H1 (cell line): ENCODE data around the gene AGRN. TPM values are rescaled to one million over a fixed set of nuclear protein-coding genes. Genes with fewer than 3 reads are reported as not detected.

ENCODE experiments used
- CTCF ChIA-PET: fragments of 300-600 bp; sonication (Branson Sonifier 250); formaldehyde crosslinking; loops from one replicate; lab custom pipeline; 2021; ENCODE audit not compliant: partially characterized antibody; lab: Charles Lee
- POLR2A ChIA-PET: fragments of 300-600 bp; sonication (Branson Sonifier 250); formaldehyde crosslinking; loops from one replicate; lab custom pipeline; 2021; ENCODE audit warnings: inconsistent platforms; ENCODE audit not compliant: partially characterized antibody; lab: Charles Lee
- DNase-seq, 2 experiments: peaks; one replicate each; pipeline versions ENCODE4 v3.0.0 to v3.0.0-alpha.2; 2010 to 2022; ENCODE audit warnings: low spot score in 2 of 2, low read depth in 1 of 2, mixed read lengths in 1 of 2
- FAIRE-seq: peaks from 2 replicates; lab custom pipeline; 2011; peaks lifted over from hg19 to GRCh38; lab: Jason Lieb, UNC
- H2AFZ ChIP-seq: 2 replicates; pipeline ENCODE4 v1.8.1; 2012; ENCODE audit warnings: low read length, inconsistent platforms
- H2AK5ac ChIP-seq: 2 replicates; pipeline ENCODE4 v1.6.1; 2013; ENCODE audit warnings: low read depth, low read length
- H2BK120ac ChIP-seq: replicated peaks from 2 replicates; pipeline ENCODE3; 2013; ENCODE audit warnings: low read depth, low read length, inconsistent platforms
- H2BK12ac ChIP-seq: 2 replicates; pipeline ENCODE4 v1.6.1; 2013; ENCODE audit warnings: low read depth, low read length
- H2BK15ac ChIP-seq: 2 replicates; pipeline ENCODE4 v1.6.1; 2013; ENCODE audit warnings: low read length
- H2BK20ac ChIP-seq: 2 replicates; pipeline ENCODE4 v1.6.1; 2013; ENCODE audit warnings: low read length
- H2BK5ac ChIP-seq: 2 replicates; pipeline ENCODE4 v1.6.1; 2013; ENCODE audit warnings: low read depth, low read length
- H3K14ac ChIP-seq: 2 replicates; pipeline ENCODE4 v1.6.1; 2013; ENCODE audit warnings: inconsistent platforms; ENCODE audit not compliant: insufficient read length
- H3K18ac ChIP-seq: 2 replicates; pipeline ENCODE4 v1.6.1; 2013; ENCODE audit warnings: low read length; ENCODE audit errors: extremely low read depth
- H3K23ac ChIP-seq: 2 replicates; pipeline ENCODE4 v1.6.1; 2013; ENCODE audit warnings: inconsistent platforms; ENCODE audit not compliant: insufficient read length
- H3K23me2 ChIP-seq: 2 replicates; pipeline ENCODE4 v1.6.1; 2013; ENCODE audit warnings: low read depth, low read length
- H3K27ac ChIP-seq: 2 replicates; pipeline ENCODE4 v1.6.1; 2011; ENCODE audit warnings: low read depth, low read length, inconsistent platforms
- H3K27me3 ChIP-seq, 4 experiments: replicated peaks in 1 of 4; 1 replicate in 1 of 4; 2 replicates in 3 of 4; pipeline versions ENCODE4 v1.6.1 to v1.8.1; 2011 to 2013; ENCODE audit warnings: low read length in 3 of 4, mild to moderate bottlenecking in 3 of 4, inconsistent platforms in 2 of 4, mixed read lengths in 2 of 4, moderate library complexity in 1 of 4; ENCODE audit not compliant: control insufficient read depth in 3 of 4, insufficient read depth in 3 of 4; ENCODE audit errors: extremely low read depth in 1 of 4
- H3K36me3 ChIP-seq, 4 experiments: 2 replicates each; pipeline versions ENCODE4 v1.6.1 to v1.8.1; 2011 to 2013; ENCODE audit warnings: mild to moderate bottlenecking in 4 of 4, low read length in 3 of 4, moderate library complexity in 2 of 4, control low read depth in 1 of 4, inconsistent platforms in 1 of 4; ENCODE audit not compliant: insufficient read depth in 4 of 4, control insufficient read depth in 2 of 4
- H3K4ac ChIP-seq: replicated peaks from 2 replicates; pipeline ENCODE3; 2013; ENCODE audit warnings: low read length, low read depth, mixed read lengths, inconsistent platforms; ENCODE audit not compliant: insufficient read length
- H3K4me1 ChIP-seq, 4 experiments: replicated peaks in 1 of 4; 1 replicate in 1 of 4; 2 replicates in 3 of 4; pipeline versions ENCODE4 v1.6.1 to v1.8.1; 2011 to 2013; ENCODE audit warnings: low read length in 3 of 4, inconsistent platforms in 2 of 4, mixed read lengths in 1 of 4; ENCODE audit not compliant: insufficient read depth in 4 of 4, control insufficient read depth in 3 of 4
- H3K4me2 ChIP-seq, 2 experiments: 2 replicates each; pipeline versions ENCODE4 v1.6.1 to v1.8.1; 2011 to 2013; ENCODE audit warnings: low read depth in 2 of 2, low read length in 2 of 2, control low read depth in 1 of 2, inconsistent platforms in 1 of 2, mild to moderate bottlenecking in 1 of 2; ENCODE audit not compliant: insufficient read depth in 1 of 2
- H3K4me3 ChIP-seq, 4 experiments: fragments of 200-600, 300-600 bp in 1 of 4; sonication (generic), shearing (Covaris generic), sonication (Bioruptor Twin) in 1 of 4; 2 replicates each; pipeline versions ENCODE4 v1.5.1 to v1.8.1; 2011 to 2016; ENCODE audit warnings: low read length in 4 of 4, low read depth in 3 of 4, control low read depth in 2 of 4, inconsistent platforms in 2 of 4, mild to moderate bottlenecking in 2 of 4, mixed read lengths in 1 of 4, moderate library complexity in 1 of 4; ENCODE audit not compliant: insufficient read depth in 2 of 4; ENCODE audit errors: extremely low read depth in 1 of 4
- H3K56ac ChIP-seq: replicated peaks from 2 replicates; pipeline ENCODE3; 2013; ENCODE audit warnings: low read depth, mild to moderate bottlenecking, mixed read lengths, low read length, inconsistent platforms; ENCODE audit not compliant: insufficient read length
- H3K79me1 ChIP-seq: 2 replicates; pipeline ENCODE4 v1.6.1; 2013; ENCODE audit warnings: low read depth, low read length, control low read depth
- H3K79me2 ChIP-seq, 2 experiments: 2 replicates each; pipeline versions ENCODE4 v1.6.1 to v1.8.1; 2012 to 2013; ENCODE audit warnings: low read length in 2 of 2, mild to moderate bottlenecking in 2 of 2, inconsistent platforms in 1 of 2; ENCODE audit not compliant: insufficient read depth in 2 of 2, control insufficient read depth in 1 of 2
- H3K9ac ChIP-seq, 4 experiments: replicated peaks in 1 of 4; 1 replicate in 1 of 4; 2 replicates in 3 of 4; pipeline versions ENCODE4 v1.6.1 to v1.8.1; 2011 to 2013; ENCODE audit warnings: low read depth in 3 of 4, low read length in 3 of 4, control low read depth in 2 of 4, mild to moderate bottlenecking in 2 of 4, moderate library complexity in 2 of 4, inconsistent platforms in 1 of 4; ENCODE audit errors: extremely low read depth in 1 of 4
- H3K9me3 ChIP-seq, 2 experiments: 2 replicates each; pipeline versions ENCODE4 v1.6.1 to v1.8.1; 2012 to 2013; ENCODE audit warnings: mild to moderate bottlenecking in 2 of 2, moderate library complexity in 2 of 2, control low read depth in 1 of 2, inconsistent platforms in 1 of 2, low read depth in 1 of 2, low read length in 1 of 2, mixed read lengths in 1 of 2; ENCODE audit not compliant: insufficient read depth in 2 of 2
- H4K20me1 ChIP-seq, 2 experiments: replicated peaks in 1 of 2; 2 replicates each; pipeline versions ENCODE3 to v1.8.1; 2011 to 2013; ENCODE audit warnings: inconsistent platforms in 2 of 2, low read length in 2 of 2, mild to moderate bottlenecking in 1 of 2; ENCODE audit not compliant: insufficient read depth in 2 of 2, control insufficient read depth in 1 of 2
- H4K5ac ChIP-seq: 2 replicates; pipeline ENCODE4 v1.6.1; 2013; ENCODE audit warnings: low read length, low read depth, mixed read lengths, inconsistent platforms; ENCODE audit not compliant: insufficient read length
- H4K8ac ChIP-seq: 2 replicates; pipeline ENCODE4 v1.8.0; 2013; ENCODE audit warnings: mild to moderate bottlenecking, moderate library complexity, low read length, inconsistent platforms; ENCODE audit not compliant: insufficient read depth; ENCODE audit errors: extremely low read depth
- H4K91ac ChIP-seq: replicated peaks from 2 replicates; pipeline ENCODE3; 2013; ENCODE audit warnings: low read length, mixed read lengths, inconsistent platforms; ENCODE audit not compliant: insufficient read length
- ASH2L ChIP-seq: fragments of 200-600, 300-600 bp; sonication (generic); IDR thresholded peaks from one replicate; pipeline ENCODE4 v1.7.1; 2017; ENCODE audit warnings: low read length
- CHD2 ChIP-seq: IDR thresholded peaks from 2 replicates; pipeline ENCODE4 v1.6.1; 2012; ENCODE audit warnings: low read length, improper control_type of control experiment
- GABPA ChIP-seq: IDR thresholded peaks from 2 replicates; pipeline ENCODE4 v1.6.1; 2011; ENCODE audit warnings: mild to moderate bottlenecking, low read length, moderate library complexity, borderline replicate concordance; ENCODE audit not compliant: insufficient read depth
- HDAC2 ChIP-seq, 2 experiments: fragments of 300-600 bp in 1 of 2; sonication (generic) in 1 of 2; IDR thresholded peaks; 2 replicates each; pipeline ENCODE4 v1.6.1; 2011 to 2012; ENCODE audit warnings: low read depth in 2 of 2, low read length in 2 of 2, mild to moderate bottlenecking in 2 of 2, moderate library complexity in 2 of 2, borderline replicate concordance in 1 of 2, inconsistent platforms in 1 of 2
- JUN ChIP-seq: IDR thresholded peaks from 2 replicates; pipeline ENCODE4 v1.6.1; 2011; ENCODE audit warnings: low read depth, mild to moderate bottlenecking, improper control_type of control experiment, low read length
- RAD21 ChIP-seq, 2 experiments: IDR thresholded peaks in 1 of 2; conservative IDR thresholded peaks in 1 of 2; 2 replicates each; pipeline ENCODE4 v1.6.1; 2011; ENCODE audit warnings: low read depth in 2 of 2, low read length in 2 of 2, improper control_type of control experiment in 1 of 2, inconsistent platforms in 1 of 2, mild to moderate bottlenecking in 1 of 2, moderate library complexity in 1 of 2
- RXRA ChIP-seq: IDR thresholded peaks from 2 replicates; pipeline ENCODE4 v1.6.1; 2011; ENCODE audit warnings: low read depth, mild to moderate bottlenecking, low read length, moderate library complexity; ENCODE audit not compliant: insufficient read depth
- SP1 ChIP-seq: IDR thresholded peaks from 2 replicates; pipeline ENCODE4 v1.6.1; 2011; ENCODE audit warnings: low read depth, low read length
- TCF12 ChIP-seq: IDR thresholded peaks from 2 replicates; pipeline ENCODE4 v1.6.1; 2011; ENCODE audit warnings: low read depth, mild to moderate bottlenecking, low read length
- whole genome bisulfite sequencing, 2 experiments: shearing (Covaris generic) in 1 of 2; methylation state at CpG; one replicate each; pipeline versions ENCODE4 v1.1.6 to v1.1.7; 2013 to 2015; ENCODE audit warnings: low lambda C conversion rate in 2 of 2, mixed read lengths in 2 of 2, inconsistent platforms in 1 of 2, low coverage in 1 of 2, missing lambda C conversion rate in 1 of 2; ENCODE audit not compliant: insufficient replicate concordance in 2 of 2, insufficient coverage in 1 of 2, insufficient read length in 1 of 2; ENCODE audit errors: extremely low coverage in 1 of 2, missing lambda C conversion rate in 1 of 2; 5-methylcytosine and 5-hydroxymethylcytosine counted together
- polyA plus RNA-seq, 7 experiments: library from polyadenylated mRNA; depleted of rRNA in 3 of 7; stranded (reverse) in 5 of 7; unstranded in 2 of 7; fragments of >200 nt in 5 of 7; fragments of 200-250 nt in 2 of 7; gene quantifications; 1 replicate in 5 of 7; 2 replicates in 1 of 7; 4 replicates in 1 of 7; pipeline versions ENCODE4 v1.2.1 to v1.2.3, GENCODE V29; 2011 to 2013; ENCODE audit warnings: missing spikeins in 2 of 7, mixed read lengths in 2 of 7
- total RNA-seq: library from RNA; stranded (reverse); fragmentation: NEBNext Ultra II Directional; extraction: Animal tissue kit (Norgen Biotek cat#: 25700); gene quantifications from 2 replicates; pipeline ENCODE4 v1.2.1, GENCODE V29; 2021

Gene AGRN
- total and polyA plus RNA-seq, 2 of the 8 experiments (the other 6 are each of a cell fraction or from before 2014, with no cell fraction given): 52.3 to 155 TPM

DNA sequence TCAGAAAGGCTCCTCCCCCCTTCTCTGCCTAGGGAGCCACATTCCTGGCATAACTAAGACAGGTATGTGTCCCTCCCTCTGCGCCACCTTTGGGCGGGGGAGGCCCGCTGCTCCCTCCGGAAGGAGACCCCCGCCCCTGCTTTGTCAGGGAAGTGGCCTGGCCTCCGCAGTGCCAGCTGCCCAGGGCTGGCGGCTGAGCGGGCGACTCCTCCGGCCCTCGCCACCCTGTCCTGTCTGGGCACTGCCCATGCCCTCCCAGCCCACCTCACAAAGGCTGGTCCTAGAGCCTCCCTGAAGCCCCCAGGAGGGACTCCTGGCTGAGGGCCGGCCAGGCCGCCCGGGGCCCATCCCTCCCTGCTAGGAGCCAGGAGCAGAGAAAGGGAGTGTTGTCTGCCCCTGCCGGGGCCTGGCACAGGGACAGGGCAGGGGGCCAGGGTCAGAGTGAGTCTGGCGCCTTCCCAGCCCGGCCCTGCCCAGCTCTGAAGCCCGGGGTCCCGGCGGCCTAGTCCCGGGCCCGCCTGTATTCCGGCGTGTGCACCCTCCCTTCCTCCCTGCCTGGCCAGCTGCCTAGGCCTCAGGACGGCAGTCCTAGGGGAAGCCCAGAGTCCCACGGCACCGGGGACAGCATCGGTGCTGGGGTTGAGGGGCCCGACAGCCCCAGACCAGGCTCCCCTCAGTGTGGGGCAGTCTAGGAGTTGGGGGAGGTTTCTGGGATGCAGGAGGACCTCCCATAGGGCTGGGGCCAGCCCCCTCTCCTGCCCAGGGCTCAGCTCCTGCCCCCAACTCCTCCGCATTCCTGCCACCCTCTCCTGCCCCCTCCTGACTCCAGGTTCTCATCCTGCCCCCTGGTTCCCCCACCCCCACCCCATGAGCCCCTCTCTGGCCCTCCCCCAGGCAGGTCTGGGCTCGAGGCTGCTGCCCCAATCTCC lies 5.1 kb downstream of the AGRN start:
- Histone ChIP-seq H3K56ac (peak overlapping the region; percentile 16), H2BK12ac (peak overlapping the region; percentile 99; the same call in 1 of the 2 replicates), H2AK5ac (0 out of 2 replicates have a peak overlapping the region, but pooled peaks have one; percentile 90), H3K23me2 (peaks cover 7% of the 10 kb centered on the region; the same call in 1 of the 2 replicates), H3K27me3 (no peaks in the 10 kb centered on the region), H2BK20ac (peak overlapping the region; percentile 61; the same call in 1 of the 2 replicates), H2BK15ac (no peak overlapping the region; the same call in 1 of the 2 replicates), H4K20me1 (peaks cover 6 to 19% of the 10 kb centered on the region in 2 experiments), H2AFZ (no peak overlapping the region), H4K91ac (peak overlapping the region; percentile 80), H3K79me1 (peaks cover 16% of the 10 kb centered on the region), H3K36me3 (peaks cover 0 to 24% (median 5%) of the 10 kb centered on the region in 4 experiments; a peak in 4 of 8 replicates), H3K4ac (peak overlapping the region; percentile 78), H3K4me1 (peaks cover 2 to 57% (median 38%) of the 10 kb centered on the region in 4 experiments), H4K8ac (peak overlapping the region; percentile 92), H3K27ac (peak overlapping the region; percentile 61; the same call in 1 of the 2 replicates), H3K14ac (no peak overlapping the region), H3K9me3 (no peaks in the 10 kb centered on the region), H2BK120ac (peak overlapping the region; percentile 94), H3K4me2 (peak overlapping the region; percentile 13 to 44; a peak in 3 of 4 replicates), H2BK5ac (peak overlapping the region; percentile 96; the same call in 1 of the 2 replicates), H3K4me3 (peak overlapping the region in 1 of 4 experiments; percentile 36; a peak in 2 of 8 replicates), H4K5ac (peak overlapping the region; percentile 85), H3K79me2 (peaks cover 0 to 13% of the 10 kb centered on the region in 2 experiments; a peak in 1 of 4 replicates), H3K9ac (peak overlapping the region in 1 of 4 experiments; percentile 6; a peak in 2 of 7 replicates), H3K18ac (peak overlapping the region; percentile 98), H3K23ac (no peak overlapping the region)
- DNase-seq: no peak
- ChIA-PET POLR2A (interaction anchor here (0.7 to 14.9 kb wide), 16 partner anchors 9 to 206 kb away, joined by 3 to 245 read pairs (median 5); partner anchors contain the start of genes HES4, ISG15, NOC2L and SDF4), CTCF (interaction anchor here (0.7 to 4.2 kb wide), 7 partner anchors 8 to 184 kb away, joined by 3 to 20 read pairs (median 7); partner anchors contain the start of gene ISG15)
- WGBS, 2 experiments: 51% methylated on average over 17 of the region's 31 CpGs; no CpG with 5 or more reads in 1 of the 2 experiments
- FAIRE-seq: no peak
- TF ChIP-seq RAD21 (IDR thresholded peaks at IDR 0.05 in 1 of 2, conservative IDR thresholded peaks at IDR 0.05 in 1 of 2; ENCODE audit: low read depth in 2 of 2, low read length in 2 of 2) (no peak), RXRA (0 out of 2 replicates have a peak, but pooled peaks have one; percentile 36), GABPA (0 out of 2 replicates have a peak, but pooled peaks have one; percentile 11), ASH2L (no peak), JUN (no peak), TCF12 (peak; percentile 86; the same call in 1 of the 2 replicates), CHD2 (no peak), SP1 (peak; percentile 88), HDAC2 (IDR thresholded peaks at IDR 0.05; ENCODE audit: borderline replicate concordance in 1 of 2, low read depth in 2 of 2, low read length in 2 of 2) (peak; percentile 73 to 89; a peak in 1 of 4 replicates)
